ENCODE measurements around the gene IMPDH1. TPM values are rescaled to one million over a fixed set of nuclear protein-coding genes. Genes with fewer than 3 reads are reported as not detected.

Gene IMPDH1
- total and polyA plus RNA-seq, 7 donors = 16.6 to 39.7 (median 26.0) TPM

- H3K9me3 ChIP-seq = no peaks in the 10 kb centered on the region
- no peak overlapping the region for H3K4me3 ChIP-seq
- intact Hi-C loops (cut with DNase I) = loop anchor here (2.0 to 5.0 kb wide), 2 partner anchors 50 to 820 kb away; partner anchors contain the start of genes ARF5 and GCC1
- no peaks in the 10 kb centered on the region for H3K27me3 ChIP-seq
- peak overlapping the region; percentile 91 to 94 (median 94) for H3K27ac ChIP-seq
- H3K36me3 ChIP-seq = peaks cover 0 to 6% (median 0%) of the 10 kb centered on the region in 4 donors
- DNase-seq = no peak
- WGBS, 2 donors = 81 to 84% methylated on average over 7 of the region's 7 CpGs
- TF ChIP-seq POLR2A (IDR thresholded peaks at IDR 0.05) = no peak
- no peak for TF ChIP-seq CTCF (IDR thresholded peaks at IDR 0.05)
- TF ChIP-seq EP300 (IDR thresholded peaks at IDR 0.05) = no peak
- TF ChIP-seq POLR2AphosphoS5 (IDR thresholded peaks at IDR 0.05) = no peak
- peaks cover 0 to 56% (median 45%) of the 10 kb centered on the region in 4 donors for H3K4me1 ChIP-seq
Observed at GRCh38 chr7:128407233-128407589, 2.6 kb downstream of the IMPDH1 start.

GRCh38 chr7:128406314-128407232 lies 3.2 kb downstream of the IMPDH1 start:
- intact Hi-C loops (cut with DNase I) = loop anchor here (2.0 to 5.0 kb wide), 2 partner anchors 50 to 819 kb away; partner anchors contain the start of genes ARF5 and GCC1

GRCh38 chr7:128405471-128406313 lies 4.1 kb downstream of the IMPDH1 start:
- TF ChIP-seq POLR2AphosphoS5 (IDR thresholded peaks at IDR 0.05) = no peak
- TF ChIP-seq EP300 (IDR thresholded peaks at IDR 0.05) = no peak
- no peak for TF ChIP-seq POLR2A (IDR thresholded peaks at IDR 0.05)
- no peak for TF ChIP-seq CTCF (IDR thresholded peaks at IDR 0.05)
- DNase-seq = no peak
- WGBS, 2 donors = 1% methylated on average over 107 of the region's 107 CpGs

More at GRCh38 chr7:128406314-128407232, 3.2 kb downstream of the IMPDH1 start:
- peaks cover 0 to 13% (median 0%) of the 10 kb centered on the region in 4 donors for H3K36me3 ChIP-seq
- peaks cover 0 to 56% (median 45%) of the 10 kb centered on the region in 4 donors for H3K4me1 ChIP-seq
- DNase-seq = no peak
- H3K4me3 ChIP-seq = peak overlapping the region in 3 of 4 donors; percentile 68 to 87 (median 82)
- H3K27me3 ChIP-seq = no peaks in the 10 kb centered on the region
- no peaks in the 10 kb centered on the region for H3K9me3 ChIP-seq
- WGBS, 2 donors = 35 to 50% methylated on average over 17 of the region's 17 CpGs
- H3K27ac ChIP-seq = peak overlapping the region; percentile 91 to 94 (median 94)
- TF ChIP-seq POLR2A (IDR thresholded peaks at IDR 0.05) (no peak), CTCF (IDR thresholded peaks at IDR 0.05) (no peak), POLR2AphosphoS5 (IDR thresholded peaks at IDR 0.05) (no peak), EP300 (IDR thresholded peaks at IDR 0.05) (no peak)

GRCh38 chr7:128404886-128405470 lies 4.8 kb downstream of the IMPDH1 start:
- H3K27ac ChIP-seq = peak overlapping the region; percentile 50 to 94 (median 66)
- DNase-seq = no peak
- 22 to 34% methylated on average over 13 of the region's 13 CpGs for WGBS, 2 donors

More at GRCh38 chr7:128405471-128406313, 4.1 kb downstream of the IMPDH1 start:
- Histone ChIP-seq H3K9me3 (no peaks in the 10 kb centered on the region), H3K4me3 (peak overlapping the region; percentile 64 to 87 (median 75)), H3K4me1 (peaks cover 0 to 54% (median 42%) of the 10 kb centered on the region in 4 donors), H3K36me3 (peaks cover 0 to 22% (median 7%) of the 10 kb centered on the region in 4 donors), H3K27ac (peak overlapping the region; percentile 91 to 94 (median 94)), H3K27me3 (no peaks in the 10 kb centered on the region)
- intact Hi-C loops (cut with DNase I) = loop anchor here (2.0 to 5.0 kb wide), 2 partner anchors 51 to 818 kb away; partner anchors contain the start of genes ARF5 and GCC1

More at GRCh38 chr7:128404886-128405470, 4.8 kb downstream of the IMPDH1 start:
- Histone ChIP-seq H3K27me3 (no peaks in the 10 kb centered on the region), H3K4me3 (peak overlapping the region; percentile 64 to 87 (median 75)), H3K36me3 (peaks cover 0 to 29% (median 13%) of the 10 kb centered on the region in 4 donors), H3K9me3 (no peaks in the 10 kb centered on the region), H3K4me1 (peaks cover 0 to 48% (median 37%) of the 10 kb centered on the region in 4 donors)
- intact Hi-C loops (cut with DNase I) = loop anchor here (5.0 kb wide), 1 partner anchor 818 kb away; the partner anchor contains the start of genes ARF5 and GCC1
- no peak for TF ChIP-seq POLR2A (IDR thresholded peaks at IDR 0.05)
- no peak for TF ChIP-seq POLR2AphosphoS5 (IDR thresholded peaks at IDR 0.05)
- no peak for TF ChIP-seq EP300 (IDR thresholded peaks at IDR 0.05)
- no peak for TF ChIP-seq CTCF (IDR thresholded peaks at IDR 0.05)

Measured in sigmoid colon (tissue), 7 donors.